GM21717 (cell line): Measurements from ENCODE around the gene GMDS.

Experiments used
- ATAC-seq: cut with Tn5 transposase; IDR thresholded peaks from one replicate; pipeline ENCODE4 v1.9.1; 2021; ENCODE audit warnings: mild to moderate bottlenecking, moderate library complexity; ENCODE audit not compliant: unreplicated experiment

Gene GMDS

GRCh38 chr6:2047855-2048254 is 197.6 kb downstream of the GMDS start:
- ATAC-seq = no peak

GRCh38 chr6:2044192-2044591 is 201.2 kb downstream of the GMDS start:
- ATAC-seq = no peak

DNA sequence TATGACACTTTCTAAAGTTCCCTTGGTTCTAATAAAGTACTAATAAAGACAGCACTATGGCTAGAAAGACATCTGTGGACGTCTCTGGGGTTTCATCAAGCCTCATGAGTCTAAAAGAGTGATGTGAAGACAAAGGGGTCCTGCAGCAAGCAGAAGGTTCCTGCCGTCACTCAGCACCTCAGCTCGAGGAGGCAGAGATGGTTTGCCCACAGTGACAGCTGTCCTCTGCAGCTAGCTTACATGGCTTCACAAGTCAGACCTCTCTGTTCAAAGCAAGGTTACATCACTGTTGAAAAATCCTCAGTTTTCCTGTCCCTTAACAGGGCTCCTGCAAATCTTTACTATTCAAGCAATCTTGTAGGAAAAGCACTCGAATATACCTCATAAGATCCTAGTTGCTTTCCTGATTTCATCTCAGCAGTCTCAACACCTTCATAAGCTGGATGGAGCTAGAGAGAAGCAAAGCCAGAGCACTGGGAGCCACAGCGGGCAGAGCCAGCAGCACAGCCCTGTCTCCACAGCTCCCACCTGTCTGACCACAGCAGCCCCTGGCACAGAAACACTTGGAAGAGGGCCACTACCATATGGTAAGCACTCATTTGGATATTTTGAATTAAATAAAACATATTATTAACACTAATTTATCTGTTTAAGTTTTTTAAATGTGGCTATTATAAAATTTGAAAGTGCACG is 202.3 kb downstream of the GMDS start:
- ATAC-seq = no peak

DNA sequence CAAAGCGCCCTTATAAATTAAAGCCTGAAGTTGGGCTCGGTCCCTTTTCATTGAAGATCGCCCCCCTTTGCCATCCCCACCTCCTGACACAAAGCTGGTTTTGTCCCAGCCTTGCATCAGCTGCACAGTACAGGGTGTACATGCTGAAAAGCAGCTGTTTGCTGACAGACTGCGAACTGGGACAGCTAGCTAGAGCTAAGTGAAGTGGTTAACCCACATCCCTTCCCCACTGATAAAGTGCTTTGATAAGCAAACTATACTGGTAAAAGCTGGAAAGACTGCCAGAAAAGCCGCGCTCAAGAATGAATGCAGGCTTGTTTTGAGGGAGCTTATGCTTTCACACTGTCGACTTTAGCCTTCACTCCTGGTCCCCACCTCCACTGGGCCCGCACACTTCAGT is 207.3 kb downstream of the GMDS start:
- ATAC-seq = no peak

- no peak for ATAC-seq
Observed at GRCh38 chr6:2037237-2037926, 208.0 kb downstream of the GMDS start.

DNA sequence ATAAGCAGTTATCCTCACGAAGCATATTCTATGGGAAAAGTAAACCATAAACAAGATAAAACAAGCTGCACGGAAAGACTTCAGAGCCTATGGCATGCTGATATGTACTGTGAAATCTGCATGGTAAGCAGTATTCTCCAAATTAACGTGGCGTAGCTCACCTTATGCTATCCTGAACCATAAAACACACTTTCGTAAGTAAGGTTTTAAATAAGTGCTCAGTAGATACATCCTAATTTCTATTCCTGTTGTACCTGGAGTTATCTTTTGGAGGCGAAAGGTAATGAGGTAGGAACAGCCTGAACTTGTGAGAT is 208.7 kb downstream of the GMDS start:
- ATAC-seq = no peak

GRCh38 chr6:2035826-2036709 is 209.3 kb downstream of the GMDS start:
- ATAC-seq = no peak

GRCh38 chr6:2035046-2035445 is 210.4 kb downstream of the GMDS start:
- no peak for ATAC-seq

DNA sequence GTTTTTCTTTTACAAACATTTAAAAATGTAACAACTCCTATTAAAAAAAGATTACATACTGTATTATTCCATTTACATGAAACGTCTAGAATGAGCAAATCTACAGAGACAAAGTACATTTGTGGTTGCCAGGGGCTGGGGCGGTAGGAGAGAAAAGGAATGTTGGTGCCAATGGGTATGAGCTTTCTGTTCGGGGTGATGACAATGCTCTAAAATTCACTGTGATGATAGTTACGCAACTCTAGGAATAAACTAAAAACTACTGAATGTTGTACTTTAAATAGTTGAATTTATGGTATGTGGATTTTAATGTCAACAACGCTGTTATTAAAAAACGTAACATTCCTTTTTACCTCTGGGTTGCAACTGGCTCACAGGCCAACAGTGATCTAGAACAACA is 211.1 kb downstream of the GMDS start:
- no peak for ATAC-seq

- no peak for ATAC-seq
Observed at GRCh38 chr6:2033544-2033943, 211.9 kb downstream of the GMDS start.

- no peak for ATAC-seq
Observed at GRCh38 chr6:2030682-2031244, 214.6 kb downstream of the GMDS start.

- ATAC-seq = no peak
Observed at GRCh38 chr6:2029952-2030351, 215.5 kb downstream of the GMDS start.

- ATAC-seq = no peak
Observed at GRCh38 chr6:2029130-2029794, 216.1 kb downstream of the GMDS start.

- ATAC-seq = no peak
Observed at GRCh38 chr6:2028457-2029038, 216.9 kb downstream of the GMDS start.

DNA sequence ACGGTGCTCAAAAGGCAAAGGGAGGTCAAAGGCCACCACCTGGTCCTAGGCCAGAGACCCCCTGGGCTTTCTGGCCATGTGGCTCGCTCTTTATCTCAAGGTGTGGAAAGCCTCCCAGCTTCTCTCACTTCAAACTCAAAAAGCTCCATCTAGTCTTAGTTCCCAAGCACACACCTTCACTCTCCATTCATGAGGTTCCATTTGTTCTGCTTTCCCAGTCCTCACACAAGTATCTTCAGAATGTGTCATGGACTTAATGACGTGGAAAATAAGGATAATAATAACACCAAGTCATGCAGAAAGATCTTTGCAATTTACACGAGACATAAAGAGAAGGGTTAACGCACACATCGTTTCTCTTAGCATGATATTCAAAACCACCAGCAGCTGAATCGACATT is 219.3 kb downstream of the GMDS start:
- ATAC-seq = no peak

DNA sequence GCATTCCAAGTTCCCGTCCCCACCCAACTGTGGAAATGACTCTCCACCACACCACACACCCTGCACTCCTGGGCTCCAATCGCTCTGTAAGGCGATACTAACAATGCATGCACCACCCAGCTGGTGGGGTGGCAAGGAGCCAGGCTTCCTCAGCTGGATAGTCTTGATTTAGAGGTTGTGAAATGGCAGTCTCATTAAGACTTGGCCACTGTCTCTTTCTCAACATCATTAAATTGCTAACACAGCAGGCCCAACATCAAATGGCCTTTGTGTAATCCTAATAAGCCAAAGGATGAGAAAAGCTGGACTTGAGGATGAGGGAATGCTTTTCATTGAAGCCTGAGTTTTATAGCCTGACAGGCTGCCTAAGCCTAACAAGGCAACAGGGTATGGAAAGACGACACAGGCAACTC is 223.7 kb downstream of the GMDS start:
- ATAC-seq = no peak

DNA sequence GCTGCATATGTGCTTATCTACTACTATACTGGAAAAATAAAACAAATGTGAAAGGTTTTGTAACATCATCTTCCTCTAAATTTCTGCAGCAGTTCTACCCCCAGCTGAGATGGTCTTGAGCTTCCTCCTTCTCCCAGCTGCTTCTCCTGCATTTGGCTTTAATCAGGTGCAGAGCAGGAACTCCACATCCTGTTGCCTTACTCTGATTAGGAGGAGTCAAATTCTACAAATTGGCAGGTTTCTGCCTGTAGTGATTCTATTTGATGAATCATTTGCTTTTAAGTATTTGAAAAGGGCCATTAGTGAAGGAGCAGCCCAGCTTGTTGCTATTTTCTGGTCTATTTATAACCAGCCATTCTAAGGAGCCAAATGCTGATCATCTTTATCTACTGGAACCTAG is 224.5 kb downstream of the GMDS start:
- ATAC-seq = no peak

DNA sequence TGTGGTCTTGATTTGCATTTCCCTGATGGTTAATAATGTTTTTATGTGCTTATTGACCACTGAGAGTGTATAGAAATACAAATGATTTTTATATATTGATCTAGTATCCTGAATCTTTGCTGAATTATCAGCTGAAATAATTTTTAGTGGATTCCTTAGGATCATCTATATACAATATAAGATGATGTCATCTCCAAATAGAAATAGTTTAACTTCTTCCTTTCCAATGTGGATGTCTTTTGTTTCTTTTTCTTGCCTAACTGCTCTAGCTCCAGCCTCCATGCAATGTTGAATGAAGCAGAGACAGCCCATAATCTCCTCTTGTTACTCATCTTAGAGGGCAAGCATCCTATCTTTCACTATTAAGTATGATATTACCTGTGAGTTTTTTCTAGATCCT is 226.4 kb downstream of the GMDS start:
- no peak for ATAC-seq

- ATAC-seq = no peak
Observed at GRCh38 chr6:2016040-2016439, 229.4 kb downstream of the GMDS start.

- ATAC-seq = no peak
Observed at GRCh38 chr6:2008383-2008976, 236.9 kb downstream of the GMDS start.
